HG02678 (cell line): ENCODE results near the gene ENTR1.
A peak's percentile ranks its signal among the peaks of the same experiment; 100 is the strongest.

Experiments
- ATAC-seq: cut with Tn5 transposase; IDR thresholded peaks from one replicate; pipeline ENCODE4 v1.9.1; 2021; ENCODE audit warnings: mild to moderate bottlenecking, moderate library complexity; ENCODE audit not compliant: unreplicated experiment

The ENTR1 gene

GRCh38 chr9:136400038-136400834 lies 10.2 kb downstream of the ENTR1 start, which contains the start of gene SNAPC4:
Gene SNAPC4 (minus strand): TSS chr9:136400170. CDS start chr9:136398428, 1,742 bp downstream.
- peak; percentile 75 for ATAC-seq

- no peak for ATAC-seq
Measured at GRCh38 chr9:136399176-136400037, 11.0 kb downstream of the ENTR1 start.

- no peak for ATAC-seq
Measured at GRCh38 chr9:136398286-136398685, 12.1 kb downstream of the ENTR1 start.

GRCh38 chr9:136397643-136398042 lies 12.8 kb downstream of the ENTR1 start:
- no peak for ATAC-seq

GRCh38 chr9:136396219-136396515 lies 14.2 kb downstream of the ENTR1 start:
- no peak for ATAC-seq

- ATAC-seq, result no peak
Measured at GRCh38 chr9:136395345-136396218, 14.8 kb downstream of the ENTR1 start.

GRCh38 chr9:136395020-136395340 lies 15.4 kb downstream of the ENTR1 start:
- ATAC-seq, result no peak

- ATAC-seq, result no peak
Measured at GRCh38 chr9:136394312-136395019, 15.9 kb downstream of the ENTR1 start.

- ATAC-seq, result no peak
Measured at GRCh38 chr9:136393531-136393930, 16.9 kb downstream of the ENTR1 start.

GRCh38 chr9:136392538-136393449 lies 17.6 kb downstream of the ENTR1 start:
- no peak for ATAC-seq

- no peak for ATAC-seq
Measured at GRCh38 chr9:136391737-136392537, 18.5 kb downstream of the ENTR1 start.

- no peak for ATAC-seq
Measured at GRCh38 chr9:136389396-136389795, 21.0 kb downstream of the ENTR1 start.

GRCh38 chr9:136387217-136387616 lies 23.2 kb downstream of the ENTR1 start:
- no peak for ATAC-seq

- no peak for ATAC-seq
Measured at GRCh38 chr9:136386018-136386417, 24.4 kb downstream of the ENTR1 start.

GRCh38 chr9:136385015-136385414 lies 25.4 kb downstream of the ENTR1 start:
- no peak for ATAC-seq

- no peak for ATAC-seq
Measured at GRCh38 chr9:136383436-136383835, 27.0 kb downstream of the ENTR1 start.

GRCh38 chr9:136381966-136382513 lies 28.4 kb downstream of the ENTR1 start:
- no peak for ATAC-seq

GRCh38 chr9:136381311-136381710 lies 29.1 kb downstream of the ENTR1 start:
- ATAC-seq, result no peak
